NCI-H1436 treated with DMSO at 0.1 percent for 48 hours (cell line): ENCODE data around the gene MYO7A.

Experiments
- DNase-seq: peaks from one replicate; lab custom pipeline; 2025; lab: John Stamatoyannopoulos, UW

Gene MYO7A

GRCh38 chr11:77166021-77166420 is 38.0 kb downstream of the MYO7A start:
- no peak for DNase-seq

GRCh38 chr11:77167111-77167626 is 39.1 kb downstream of the MYO7A start:
- no peak for DNase-seq

GRCh38 chr11:77167791-77168190 is 39.7 kb downstream of the MYO7A start:
- no peak for DNase-seq

GRCh38 chr11:77170107-77170506 is 42.1 kb downstream of the MYO7A start:
- DNase-seq = no peak

- DNase-seq = no peak
These were observed 43.2 kb downstream of the MYO7A start for GRCh38 chr11:77171254-77171653.

GRCh38 chr11:77171885-77172665 is 44.0 kb downstream of the MYO7A start:
- no peak for DNase-seq

GRCh38 chr11:77172666-77172982 is 44.6 kb downstream of the MYO7A start:
- no peak for DNase-seq

GRCh38 chr11:77173494-77173893 is 45.4 kb downstream of the MYO7A start:
- DNase-seq = no peak

- no peak for DNase-seq
These were observed 46.5 kb downstream of the MYO7A start for GRCh38 chr11:77174559-77174958.

GRCh38 chr11:77175021-77175842 is 47.2 kb downstream of the MYO7A start:
- no peak for DNase-seq

- DNase-seq = no peak
These were observed 48.0 kb downstream of the MYO7A start for GRCh38 chr11:77175869-77176539.

GRCh38 chr11:77176996-77177395 is 49.0 kb downstream of the MYO7A start:
- no peak for DNase-seq

GRCh38 chr11:77178150-77178549 is 50.1 kb downstream of the MYO7A start:
- DNase-seq = no peak

GRCh38 chr11:77179048-77179447 is 51.0 kb downstream of the MYO7A start:
- no peak for DNase-seq

GRCh38 chr11:77179681-77180080 is 51.6 kb downstream of the MYO7A start:
- DNase-seq = no peak

GRCh38 chr11:77180346-77180745 is 52.3 kb downstream of the MYO7A start:
- no peak for DNase-seq

GRCh38 chr11:77181226-77181625 is 53.2 kb downstream of the MYO7A start:
- DNase-seq = no peak

- DNase-seq = no peak
These were observed 53.9 kb downstream of the MYO7A start for GRCh38 chr11:77181799-77182541.

- DNase-seq = no peak
These were observed 54.7 kb downstream of the MYO7A start for GRCh38 chr11:77182542-77183430.

- DNase-seq = no peak
These were observed 55.5 kb downstream of the MYO7A start for GRCh38 chr11:77183431-77183984.
